ENCODE data around the gene MMP15. TPM values are rescaled to one million over a fixed set of nuclear protein-coding genes. Genes with fewer than 3 reads are reported as not detected.
"Not testable (repeated sequence)": the region's sequence is repeated elsewhere in the genome, so short reads cannot be mapped to it uniquely, and the experiment has no call there.

MMP15 gene
- total RNA-seq, 1 experiment from 2014 or later = 27.0 TPM

GRCh38 chr16:58094791-58095574 is 69.4 kb downstream of the MMP15 start:
- no peak for TF ChIP-seq CTCF (IDR thresholded peaks at IDR 0.05; ENCODE audit: insufficient read depth in 1 of 2, low read depth in 1 of 2, low read length in 1 of 2, severe bottlenecking in 1 of 2, unreplicated experiment in 1 of 2)
- Histone ChIP-seq H3K27me3 (replicated peaks; ENCODE audit: control insufficient read depth, insufficient read depth, low read length) (no peaks in the 10 kb centered on the region), H3K9me3 (no peaks in the 10 kb centered on the region), H3K4me3 (ENCODE audit: low read depth, low read length) (no peak overlapping the region), H3K4me1 (no peaks in the 10 kb centered on the region), H3K36me3 (ENCODE audit: control insufficient read depth, insufficient read depth, low read length) (no peaks in the 10 kb centered on the region)
- peaks cover 10% of the 10 kb centered on the region for H3K27me3 Mint-ChIP-seq (ENCODE audit: insufficient read depth, unreplicated experiment)
- intact Hi-C loops (cut with micrococcal nuclease; ENCODE audit: unreplicated experiment) = no loop called here
- H3K9me3 Mint-ChIP-seq (ENCODE audit: unreplicated experiment) = no peaks in the 10 kb centered on the region
- H3K4me1 Mint-ChIP-seq (ENCODE audit: low read depth, unreplicated experiment) = no peaks in the 10 kb centered on the region
- ChIA-PET POLR2A (no interaction called here), CTCF (interaction anchor here (0.5 to 0.6 kb wide), 2 partner anchors 15 to 68 kb away, joined by 3 to 5 read pairs; no protein-coding TSS in a partner anchor)
- H3K27ac Mint-ChIP-seq (ENCODE audit: unreplicated experiment) = no peak overlapping the region
- BruUV-seq (replicated peaks) = no TSS peak
- H3K36me3 Mint-ChIP-seq (ENCODE audit: insufficient read depth, unreplicated experiment) = no peaks in the 10 kb centered on the region
- H3K4me3 Mint-ChIP-seq (ENCODE audit: unreplicated experiment) = no peak overlapping the region
- no peak for DNase-seq

GRCh38 chr16:58095575-58095960 is 70.0 kb downstream of the MMP15 start:
- DNase-seq; H3K9me3 Mint-ChIP-seq (ENCODE audit: unreplicated experiment); BruUV-seq (replicated peaks); H3K4me3 Mint-ChIP-seq (ENCODE audit: unreplicated experiment); H3K36me3 Mint-ChIP-seq (ENCODE audit: insufficient read depth, unreplicated experiment); H3K9me3 ChIP-seq; H3K27me3 Mint-ChIP-seq (ENCODE audit: insufficient read depth, unreplicated experiment); H3K27me3 ChIP-seq (replicated peaks; ENCODE audit: control insufficient read depth, insufficient read depth, low read length); H3K36me3 ChIP-seq (ENCODE audit: control insufficient read depth, insufficient read depth, low read length); H3K4me1 Mint-ChIP-seq (ENCODE audit: low read depth, unreplicated experiment); H3K27ac Mint-ChIP-seq (ENCODE audit: unreplicated experiment); H3K4me3 ChIP-seq (ENCODE audit: low read depth, low read length); intact Hi-C loops (cut with micrococcal nuclease; ENCODE audit: unreplicated experiment); H3K4me1 ChIP-seq: not testable (repeated sequence)
- POLR2A ChIA-PET = interaction anchor here (0.6 kb wide), 1 partner anchor 71 kb away, joined by 6 read pairs; no protein-coding TSS in a partner anchor
- CTCF ChIA-PET = interaction anchor here (0.6 kb wide), 1 partner anchor 14 kb away, joined by 3 read pairs; no protein-coding TSS in a partner anchor

GRCh38 chr16:58096249-58096648 is 70.7 kb downstream of the MMP15 start:
- no peak for TF ChIP-seq CTCF (IDR thresholded peaks at IDR 0.05; ENCODE audit: insufficient read depth in 1 of 2, low read depth in 1 of 2, low read length in 1 of 2, severe bottlenecking in 1 of 2, unreplicated experiment in 1 of 2)
- CTCF ChIA-PET = interaction anchor here (0.9 to 1.6 kb wide), 3 partner anchors 11 to 33 kb away, joined by 3 to 16 read pairs (median 12); partner anchors contain the start of gene CFAP20

More at GRCh38 chr16:58096249-58096648, 70.7 kb downstream of the MMP15 start:
- BruUV-seq (replicated peaks) = no TSS peak
- H3K4me1 Mint-ChIP-seq (ENCODE audit: low read depth, unreplicated experiment) = no peaks in the 10 kb centered on the region
- POLR2A ChIA-PET = interaction anchor here (0.6 kb wide), 1 partner anchor 72 kb away, joined by 6 read pairs; no protein-coding TSS in a partner anchor
- peaks cover 10% of the 10 kb centered on the region for H3K27me3 Mint-ChIP-seq (ENCODE audit: insufficient read depth, unreplicated experiment)
- no peaks in the 10 kb centered on the region for H3K36me3 Mint-ChIP-seq (ENCODE audit: insufficient read depth, unreplicated experiment)
- no peak for DNase-seq
- Histone ChIP-seq H3K27me3 (replicated peaks; ENCODE audit: control insufficient read depth, insufficient read depth, low read length) (no peaks in the 10 kb centered on the region), H3K4me3 (ENCODE audit: low read depth, low read length) (no peak overlapping the region), H3K9me3 (no peaks in the 10 kb centered on the region), H3K4me1 (no peaks in the 10 kb centered on the region), H3K36me3 (ENCODE audit: control insufficient read depth, insufficient read depth, low read length) (no peaks in the 10 kb centered on the region)
- intact Hi-C loops (cut with micrococcal nuclease; ENCODE audit: unreplicated experiment) = no loop called here
- no peak overlapping the region for H3K27ac Mint-ChIP-seq (ENCODE audit: unreplicated experiment)
- H3K4me3 Mint-ChIP-seq (ENCODE audit: unreplicated experiment) = no peak overlapping the region
- H3K9me3 Mint-ChIP-seq (ENCODE audit: unreplicated experiment) = no peaks in the 10 kb centered on the region

Other genes starting within 250 kb of the MMP15 start
- gene KIFC3, start 223.3 kb upstream of the MMP15 start, total RNA-seq (2022) = 103 and 108 TPM in 2 replicates
- not detected in 2 replicates for gene CNGB1, start 54.6 kb upstream of the MMP15 start, total RNA-seq (2022)
- gene ZNF319, start 25.1 kb upstream of the MMP15 start, total RNA-seq (2022) = 13.3 and 16.3 TPM in 2 replicates
- gene USB1, start 24.3 kb upstream of the MMP15 start, total RNA-seq (2022) = 90.5 and 91.2 TPM in 2 replicates
- 69.4 and 73.2 TPM in 2 replicates for gene CFAP20, start 103.6 kb downstream of the MMP15 start, total RNA-seq (2022)
- gene CSNK2A2, start 172.4 kb downstream of the MMP15 start, total RNA-seq (2022) = 165 and 181 TPM in 2 replicates

Measured in Caco-2 (cell line).